GM12878 (cell line): ENCODE measurements around the gene ZNF506. TPM values are rescaled to one million over a fixed set of nuclear protein-coding genes. Genes with fewer than 3 reads are reported as not detected.

Source experiments
- CBFB ChIP-seq: IDR thresholded peaks from 2 replicates; pipeline ENCODE4 v1.6.1; 2016; ENCODE audit warnings: antibody characterized with exemption, low read depth
- CREM ChIP-seq: IDR thresholded peaks from 2 replicates; pipeline ENCODE4 v1.6.1; 2014; ENCODE audit warnings: antibody characterized with exemption, low read depth
- EGR1 ChIP-seq, 2 experiments: IDR thresholded peaks; 1 replicate in 1 of 2; 2 replicates in 1 of 2; pipeline ENCODE4 v1.6.1; 2011 to 2012; ENCODE audit warnings: low read depth in 2 of 2, low read length in 2 of 2, borderline replicate concordance in 1 of 2, mild to moderate bottlenecking in 1 of 2, moderate library complexity in 1 of 2
- EP300 ChIP-seq, 2 experiments: fragments of 150-350 bp in 1 of 2; IDR thresholded peaks; 2 replicates each; pipeline ENCODE4 v1.6.1; 2011 to 2012; ENCODE audit warnings: low read depth in 2 of 2, low read length in 2 of 2, borderline replicate concordance in 1 of 2, improper control_type of control experiment in 1 of 2, inconsistent platforms in 1 of 2; ENCODE audit not compliant: control insufficient read depth in 1 of 2
- HDAC6 ChIP-seq: fragments of 200-600 bp; sonication (generic); IDR thresholded peaks from one replicate; pipeline ENCODE4 v1.8.0; 2017; ENCODE audit warnings: antibody characterized with exemption; ENCODE audit not compliant: unreplicated experiment
- SMC3 ChIP-seq: IDR thresholded peaks from 2 replicates; pipeline ENCODE4 v1.6.1; 2011; ENCODE audit warnings: low read length, improper control_type of control experiment, borderline replicate concordance
- STAT3 ChIP-seq: IDR thresholded peaks from 2 replicates; pipeline ENCODE4 v1.6.1; 2011; ENCODE audit warnings: low read depth, low read length, improper control_type of control experiment
- SUZ12 ChIP-seq: fragments of 200-600 bp; sonication (generic); IDR thresholded peaks from one replicate; pipeline ENCODE4 v1.6.1; 2018; ENCODE audit warnings: antibody characterized with exemption, mild to moderate bottlenecking; ENCODE audit not compliant: unreplicated experiment
- polyA plus RNA-seq, 11 experiments: library from polyadenylated mRNA; depleted of rRNA in 4 of 11; unstranded in 6 of 11; stranded (reverse) in 5 of 11; fragments of >200 nt; fragmentation: Nextera tagmentation in 4 of 11; fragmentation: Illumina TruSeq in 1 of 11; extraction: Ambion mirVana in 4 of 11; extraction: Trizol in 1 of 11; gene quantifications; 1 replicate in 1 of 11; 2 replicates in 10 of 11; pipeline versions ENCODE4 v1.2.1 to v1.2.3, GENCODE V29; 2011 to 2016; ENCODE audit warnings: inconsistent platforms in 2 of 11, missing spikeins in 2 of 11, low read depth in 1 of 11
- total RNA-seq, 4 experiments: library from RNA; depleted of rRNA in 3 of 4; stranded (reverse); fragments of >200 nt in 3 of 4; fragmentation: Illumina TruSeq in 1 of 4; extraction: Trizol in 1 of 4; gene quantifications; 2 replicates each; pipeline versions ENCODE4 v1.2.1 to v1.2.3, GENCODE V29; 2013 to 2021
- TF ChIP-seq, protein P1 (sequence below): fragments of 450-650 bp; IDR thresholded peaks from 2 replicates; pipeline ENCODE4 v1.6.1; 2016; ENCODE audit warnings: mild to moderate bottlenecking, moderate library complexity, borderline replicate concordance
- TF ChIP-seq, protein P2 (sequence below): fragments of 150-350 bp; IDR thresholded peaks from 2 replicates; pipeline ENCODE4 v1.6.1; 2014; ENCODE audit warnings: mild to moderate bottlenecking, low read depth, low read length
- TF ChIP-seq, protein P3 (sequence below): IDR thresholded peaks from 2 replicates; pipeline ENCODE4 v1.6.1; 2011; ENCODE audit warnings: borderline replicate concordance, low read depth, mild to moderate bottlenecking, moderate library complexity, mixed read lengths, low read length; ENCODE audit not compliant: insufficient read depth; ENCODE audit errors: extremely low read length
- TF ChIP-seq, protein P4 (sequence below): IDR thresholded peaks from 2 replicates; pipeline ENCODE4 v1.6.1; 2011; ENCODE audit warnings: mild to moderate bottlenecking, low read depth, low read length, moderate library complexity; ENCODE audit not compliant: insufficient replicate concordance
- TF ChIP-seq, protein P5 (sequence below): fragments of 450-650 bp; IDR thresholded peaks from 2 replicates; pipeline ENCODE4 v1.6.1; 2017; ENCODE audit warnings: mild to moderate bottlenecking, moderate library complexity

The ZNF506 gene
- total and polyA plus RNA-seq, 10 of the 15 experiments (the other 5 are each of a cell fraction or from before 2014, with no cell fraction given) = 3.5 to 12.0 (median 7.9) TPM

DNA sequence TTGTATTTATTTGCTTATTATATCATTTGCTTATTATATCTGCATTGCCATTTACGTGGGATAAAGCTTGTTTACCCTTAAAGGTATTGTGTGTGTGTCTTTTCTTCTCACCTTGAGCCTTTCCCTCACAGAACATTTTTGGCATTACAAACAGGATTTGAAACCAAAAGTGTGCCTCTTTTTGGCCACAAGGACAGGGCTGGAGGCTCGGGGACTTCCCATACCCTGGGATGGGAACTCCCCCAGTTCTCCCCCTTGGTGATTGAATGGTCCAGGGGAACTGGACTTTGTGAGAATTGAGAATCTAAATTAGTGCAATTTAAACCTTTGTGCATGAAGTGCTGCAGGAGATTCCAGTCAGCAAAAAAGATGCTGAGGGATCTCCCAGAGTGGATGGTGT, 2.4 kb upstream of the ZNF506 start (continued):
- TF ChIP-seq, protein P1, sequence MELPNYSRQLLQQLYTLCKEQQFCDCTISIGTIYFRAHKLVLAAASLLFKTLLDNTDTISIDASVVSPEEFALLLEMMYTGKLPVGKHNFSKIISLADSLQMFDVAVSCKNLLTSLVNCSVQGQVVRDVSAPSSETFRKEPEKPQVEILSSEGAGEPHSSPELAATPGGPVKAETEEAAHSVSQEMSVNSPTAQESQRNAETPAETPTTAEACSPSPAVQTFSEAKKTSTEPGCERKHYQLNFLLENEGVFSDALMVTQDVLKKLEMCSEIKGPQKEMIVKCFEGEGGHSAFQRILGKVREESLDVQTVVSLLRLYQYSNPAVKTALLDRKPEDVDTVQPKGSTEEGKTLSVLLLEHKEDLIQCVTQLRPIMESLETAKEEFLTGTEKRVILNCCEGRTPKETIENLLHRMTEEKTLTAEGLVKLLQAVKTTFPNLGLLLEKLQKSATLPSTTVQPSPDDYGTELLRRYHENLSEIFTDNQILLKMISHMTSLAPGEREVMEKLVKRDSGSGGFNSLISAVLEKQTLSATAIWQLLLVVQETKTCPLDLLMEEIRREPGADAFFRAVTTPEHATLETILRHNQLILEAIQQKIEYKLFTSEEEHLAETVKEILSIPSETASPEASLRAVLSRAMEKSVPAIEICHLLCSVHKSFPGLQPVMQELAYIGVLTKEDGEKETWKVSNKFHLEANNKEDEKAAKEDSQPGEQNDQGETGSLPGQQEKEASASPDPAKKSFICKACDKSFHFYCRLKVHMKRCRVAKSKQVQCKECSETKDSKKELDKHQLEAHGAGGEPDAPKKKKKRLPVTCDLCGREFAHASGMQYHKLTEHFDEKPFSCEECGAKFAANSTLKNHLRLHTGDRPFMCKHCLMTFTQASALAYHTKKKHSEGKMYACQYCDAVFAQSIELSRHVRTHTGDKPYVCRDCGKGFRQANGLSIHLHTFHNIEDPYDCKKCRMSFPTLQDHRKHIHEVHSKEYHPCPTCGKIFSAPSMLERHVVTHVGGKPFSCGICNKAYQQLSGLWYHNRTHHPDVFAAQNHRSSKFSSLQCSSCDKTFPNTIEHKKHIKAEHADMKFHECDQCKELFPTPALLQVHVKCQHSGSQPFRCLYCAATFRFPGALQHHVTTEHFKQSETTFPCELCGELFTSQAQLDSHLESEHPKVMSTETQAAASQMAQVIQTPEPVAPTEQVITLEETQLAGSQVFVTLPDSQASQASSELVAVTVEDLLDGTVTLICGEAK = no peak
- TF ChIP-seq, protein P2, sequence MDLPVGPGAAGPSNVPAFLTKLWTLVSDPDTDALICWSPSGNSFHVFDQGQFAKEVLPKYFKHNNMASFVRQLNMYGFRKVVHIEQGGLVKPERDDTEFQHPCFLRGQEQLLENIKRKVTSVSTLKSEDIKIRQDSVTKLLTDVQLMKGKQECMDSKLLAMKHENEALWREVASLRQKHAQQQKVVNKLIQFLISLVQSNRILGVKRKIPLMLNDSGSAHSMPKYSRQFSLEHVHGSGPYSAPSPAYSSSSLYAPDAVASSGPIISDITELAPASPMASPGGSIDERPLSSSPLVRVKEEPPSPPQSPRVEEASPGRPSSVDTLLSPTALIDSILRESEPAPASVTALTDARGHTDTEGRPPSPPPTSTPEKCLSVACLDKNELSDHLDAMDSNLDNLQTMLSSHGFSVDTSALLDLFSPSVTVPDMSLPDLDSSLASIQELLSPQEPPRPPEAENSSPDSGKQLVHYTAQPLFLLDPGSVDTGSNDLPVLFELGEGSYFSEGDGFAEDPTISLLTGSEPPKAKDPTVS = no peak
- no peak for TF ChIP-seq SUZ12
- TF ChIP-seq EGR1 (IDR thresholded peaks at IDR 0.05; ENCODE audit: borderline replicate concordance in 1 of 2, low read depth in 2 of 2, low read length in 2 of 2) = no peak
- no peak for TF ChIP-seq STAT3
- TF ChIP-seq, protein P3, sequence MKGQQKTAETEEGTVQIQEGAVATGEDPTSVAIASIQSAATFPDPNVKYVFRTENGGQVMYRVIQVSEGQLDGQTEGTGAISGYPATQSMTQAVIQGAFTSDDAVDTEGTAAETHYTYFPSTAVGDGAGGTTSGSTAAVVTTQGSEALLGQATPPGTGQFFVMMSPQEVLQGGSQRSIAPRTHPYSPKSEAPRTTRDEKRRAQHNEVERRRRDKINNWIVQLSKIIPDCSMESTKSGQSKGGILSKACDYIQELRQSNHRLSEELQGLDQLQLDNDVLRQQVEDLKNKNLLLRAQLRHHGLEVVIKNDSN = no peak
- TF ChIP-seq HDAC6 = no peak
- TF ChIP-seq SMC3 = no peak
- TF ChIP-seq EP300 (IDR thresholded peaks at IDR 0.05; ENCODE audit: borderline replicate concordance in 1 of 2, control insufficient read depth in 1 of 2, low read depth in 2 of 2, low read length in 2 of 2) = peak in 1 of 2 experiments; percentile 31; a peak in 1 of 4 replicates
- TF ChIP-seq, protein P4, sequence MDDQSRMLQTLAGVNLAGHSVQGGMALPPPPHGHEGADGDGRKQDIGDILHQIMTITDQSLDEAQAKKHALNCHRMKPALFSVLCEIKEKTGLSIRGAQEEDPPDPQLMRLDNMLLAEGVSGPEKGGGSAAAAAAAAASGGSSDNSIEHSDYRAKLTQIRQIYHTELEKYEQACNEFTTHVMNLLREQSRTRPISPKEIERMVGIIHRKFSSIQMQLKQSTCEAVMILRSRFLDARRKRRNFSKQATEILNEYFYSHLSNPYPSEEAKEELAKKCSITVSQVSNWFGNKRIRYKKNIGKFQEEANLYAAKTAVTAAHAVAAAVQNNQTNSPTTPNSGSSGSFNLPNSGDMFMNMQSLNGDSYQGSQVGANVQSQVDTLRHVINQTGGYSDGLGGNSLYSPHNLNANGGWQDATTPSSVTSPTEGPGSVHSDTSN = no peak
- TF ChIP-seq CBFB = no peak
- TF ChIP-seq CREM = no peak
- TF ChIP-seq, protein P5, sequence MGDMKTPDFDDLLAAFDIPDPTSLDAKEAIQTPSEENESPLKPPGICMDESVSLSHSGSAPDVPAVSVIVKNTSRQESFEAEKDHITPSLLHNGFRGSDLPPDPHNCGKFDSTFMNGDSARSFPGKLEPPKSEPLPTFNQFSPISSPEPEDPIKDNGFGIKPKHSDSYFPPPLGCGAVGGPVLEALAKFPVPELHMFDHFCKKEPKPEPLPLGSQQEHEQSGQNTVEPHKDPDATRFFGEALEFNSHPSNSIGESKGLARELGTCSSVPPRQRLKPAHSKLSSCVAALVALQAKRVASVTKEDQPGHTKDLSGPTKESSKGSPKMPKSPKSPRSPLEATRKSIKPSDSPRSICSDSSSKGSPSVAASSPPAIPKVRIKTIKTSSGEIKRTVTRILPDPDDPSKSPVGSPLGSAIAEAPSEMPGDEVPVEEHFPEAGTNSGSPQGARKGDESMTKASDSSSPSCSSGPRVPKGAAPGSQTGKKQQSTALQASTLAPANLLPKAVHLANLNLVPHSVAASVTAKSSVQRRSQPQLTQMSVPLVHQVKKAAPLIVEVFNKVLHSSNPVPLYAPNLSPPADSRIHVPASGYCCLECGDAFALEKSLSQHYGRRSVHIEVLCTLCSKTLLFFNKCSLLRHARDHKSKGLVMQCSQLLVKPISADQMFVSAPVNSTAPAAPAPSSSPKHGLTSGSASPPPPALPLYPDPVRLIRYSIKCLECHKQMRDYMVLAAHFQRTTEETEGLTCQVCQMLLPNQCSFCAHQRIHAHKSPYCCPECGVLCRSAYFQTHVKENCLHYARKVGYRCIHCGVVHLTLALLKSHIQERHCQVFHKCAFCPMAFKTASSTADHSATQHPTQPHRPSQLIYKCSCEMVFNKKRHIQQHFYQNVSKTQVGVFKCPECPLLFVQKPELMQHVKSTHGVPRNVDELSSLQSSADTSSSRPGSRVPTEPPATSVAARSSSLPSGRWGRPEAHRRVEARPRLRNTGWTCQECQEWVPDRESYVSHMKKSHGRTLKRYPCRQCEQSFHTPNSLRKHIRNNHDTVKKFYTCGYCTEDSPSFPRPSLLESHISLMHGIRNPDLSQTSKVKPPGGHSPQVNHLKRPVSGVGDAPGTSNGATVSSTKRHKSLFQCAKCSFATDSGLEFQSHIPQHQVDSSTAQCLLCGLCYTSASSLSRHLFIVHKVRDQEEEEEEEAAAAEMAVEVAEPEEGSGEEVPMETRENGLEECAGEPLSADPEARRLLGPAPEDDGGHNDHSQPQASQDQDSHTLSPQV = no peak
